H1 (cell line): ENCODE data around the gene RAB31. TPM values are rescaled to one million over a fixed set of nuclear protein-coding genes. Genes with fewer than 3 reads are reported as not detected.

Experiments used
- CTCF ChIA-PET: fragments of 300-600 bp; sonication (Branson Sonifier 250); formaldehyde crosslinking; loops from one replicate; lab custom pipeline; 2021; ENCODE audit not compliant: partially characterized antibody; lab: Charles Lee
- POLR2A ChIA-PET: fragments of 300-600 bp; sonication (Branson Sonifier 250); formaldehyde crosslinking; loops from one replicate; lab custom pipeline; 2021; ENCODE audit warnings: inconsistent platforms; ENCODE audit not compliant: partially characterized antibody; lab: Charles Lee
- DNase-seq, 2 experiments: peaks; one replicate each; pipeline versions ENCODE4 v3.0.0 to v3.0.0-alpha.2; 2010 to 2022; ENCODE audit warnings: low spot score in 2 of 2, low read depth in 1 of 2, mixed read lengths in 1 of 2
- FAIRE-seq: peaks from 2 replicates; lab custom pipeline; 2011; peaks lifted over from hg19 to GRCh38; lab: Jason Lieb, UNC
- H2AFZ ChIP-seq: 2 replicates; pipeline ENCODE4 v1.8.1; 2012; ENCODE audit warnings: low read length, inconsistent platforms
- H2AK5ac ChIP-seq: 2 replicates; pipeline ENCODE4 v1.6.1; 2013; ENCODE audit warnings: low read depth, low read length
- H2BK120ac ChIP-seq: replicated peaks from 2 replicates; pipeline ENCODE3; 2013; ENCODE audit warnings: low read depth, low read length, inconsistent platforms
- H2BK12ac ChIP-seq: 2 replicates; pipeline ENCODE4 v1.6.1; 2013; ENCODE audit warnings: low read depth, low read length
- H2BK15ac ChIP-seq: 2 replicates; pipeline ENCODE4 v1.6.1; 2013; ENCODE audit warnings: low read length
- H2BK20ac ChIP-seq: 2 replicates; pipeline ENCODE4 v1.6.1; 2013; ENCODE audit warnings: low read length
- H2BK5ac ChIP-seq: 2 replicates; pipeline ENCODE4 v1.6.1; 2013; ENCODE audit warnings: low read depth, low read length
- H3K14ac ChIP-seq: 2 replicates; pipeline ENCODE4 v1.6.1; 2013; ENCODE audit warnings: inconsistent platforms; ENCODE audit not compliant: insufficient read length
- H3K18ac ChIP-seq: 2 replicates; pipeline ENCODE4 v1.6.1; 2013; ENCODE audit warnings: low read length; ENCODE audit errors: extremely low read depth
- H3K23ac ChIP-seq: 2 replicates; pipeline ENCODE4 v1.6.1; 2013; ENCODE audit warnings: inconsistent platforms; ENCODE audit not compliant: insufficient read length
- H3K23me2 ChIP-seq: 2 replicates; pipeline ENCODE4 v1.6.1; 2013; ENCODE audit warnings: low read depth, low read length
- H3K27ac ChIP-seq: 2 replicates; pipeline ENCODE4 v1.6.1; 2011; ENCODE audit warnings: low read depth, low read length, inconsistent platforms
- H3K27me3 ChIP-seq, 4 experiments: replicated peaks in 1 of 4; 1 replicate in 1 of 4; 2 replicates in 3 of 4; pipeline versions ENCODE4 v1.6.1 to v1.8.1; 2011 to 2013; ENCODE audit warnings: low read length in 3 of 4, mild to moderate bottlenecking in 3 of 4, inconsistent platforms in 2 of 4, mixed read lengths in 2 of 4, moderate library complexity in 1 of 4; ENCODE audit not compliant: control insufficient read depth in 3 of 4, insufficient read depth in 3 of 4; ENCODE audit errors: extremely low read depth in 1 of 4
- H3K36me3 ChIP-seq, 4 experiments: 2 replicates each; pipeline versions ENCODE4 v1.6.1 to v1.8.1; 2011 to 2013; ENCODE audit warnings: mild to moderate bottlenecking in 4 of 4, low read length in 3 of 4, moderate library complexity in 2 of 4, control low read depth in 1 of 4, inconsistent platforms in 1 of 4; ENCODE audit not compliant: insufficient read depth in 4 of 4, control insufficient read depth in 2 of 4
- H3K4ac ChIP-seq: replicated peaks from 2 replicates; pipeline ENCODE3; 2013; ENCODE audit warnings: low read length, low read depth, mixed read lengths, inconsistent platforms; ENCODE audit not compliant: insufficient read length
- H3K4me1 ChIP-seq, 4 experiments: replicated peaks in 1 of 4; 1 replicate in 1 of 4; 2 replicates in 3 of 4; pipeline versions ENCODE4 v1.6.1 to v1.8.1; 2011 to 2013; ENCODE audit warnings: low read length in 3 of 4, inconsistent platforms in 2 of 4, mixed read lengths in 1 of 4; ENCODE audit not compliant: insufficient read depth in 4 of 4, control insufficient read depth in 3 of 4
- H3K4me2 ChIP-seq, 2 experiments: 2 replicates each; pipeline versions ENCODE4 v1.6.1 to v1.8.1; 2011 to 2013; ENCODE audit warnings: low read depth in 2 of 2, low read length in 2 of 2, control low read depth in 1 of 2, inconsistent platforms in 1 of 2, mild to moderate bottlenecking in 1 of 2; ENCODE audit not compliant: insufficient read depth in 1 of 2
- H3K4me3 ChIP-seq, 4 experiments: fragments of 200-600, 300-600 bp in 1 of 4; sonication (generic), shearing (Covaris generic), sonication (Bioruptor Twin) in 1 of 4; 2 replicates each; pipeline versions ENCODE4 v1.5.1 to v1.8.1; 2011 to 2016; ENCODE audit warnings: low read length in 4 of 4, low read depth in 3 of 4, control low read depth in 2 of 4, inconsistent platforms in 2 of 4, mild to moderate bottlenecking in 2 of 4, mixed read lengths in 1 of 4, moderate library complexity in 1 of 4; ENCODE audit not compliant: insufficient read depth in 2 of 4; ENCODE audit errors: extremely low read depth in 1 of 4
- H3K56ac ChIP-seq: replicated peaks from 2 replicates; pipeline ENCODE3; 2013; ENCODE audit warnings: low read depth, mild to moderate bottlenecking, mixed read lengths, low read length, inconsistent platforms; ENCODE audit not compliant: insufficient read length
- H3K79me1 ChIP-seq: 2 replicates; pipeline ENCODE4 v1.6.1; 2013; ENCODE audit warnings: low read depth, low read length, control low read depth
- H3K79me2 ChIP-seq, 2 experiments: 2 replicates each; pipeline versions ENCODE4 v1.6.1 to v1.8.1; 2012 to 2013; ENCODE audit warnings: low read length in 2 of 2, mild to moderate bottlenecking in 2 of 2, inconsistent platforms in 1 of 2; ENCODE audit not compliant: insufficient read depth in 2 of 2, control insufficient read depth in 1 of 2
- H3K9ac ChIP-seq, 4 experiments: replicated peaks in 1 of 4; 1 replicate in 1 of 4; 2 replicates in 3 of 4; pipeline versions ENCODE4 v1.6.1 to v1.8.1; 2011 to 2013; ENCODE audit warnings: low read depth in 3 of 4, low read length in 3 of 4, control low read depth in 2 of 4, mild to moderate bottlenecking in 2 of 4, moderate library complexity in 2 of 4, inconsistent platforms in 1 of 4; ENCODE audit errors: extremely low read depth in 1 of 4
- H3K9me3 ChIP-seq, 2 experiments: 2 replicates each; pipeline versions ENCODE4 v1.6.1 to v1.8.1; 2012 to 2013; ENCODE audit warnings: mild to moderate bottlenecking in 2 of 2, moderate library complexity in 2 of 2, control low read depth in 1 of 2, inconsistent platforms in 1 of 2, low read depth in 1 of 2, low read length in 1 of 2, mixed read lengths in 1 of 2; ENCODE audit not compliant: insufficient read depth in 2 of 2
- H4K20me1 ChIP-seq, 2 experiments: replicated peaks in 1 of 2; 2 replicates each; pipeline versions ENCODE3 to v1.8.1; 2011 to 2013; ENCODE audit warnings: inconsistent platforms in 2 of 2, low read length in 2 of 2, mild to moderate bottlenecking in 1 of 2; ENCODE audit not compliant: insufficient read depth in 2 of 2, control insufficient read depth in 1 of 2
- H4K5ac ChIP-seq: 2 replicates; pipeline ENCODE4 v1.6.1; 2013; ENCODE audit warnings: low read length, low read depth, mixed read lengths, inconsistent platforms; ENCODE audit not compliant: insufficient read length
- H4K8ac ChIP-seq: 2 replicates; pipeline ENCODE4 v1.8.0; 2013; ENCODE audit warnings: mild to moderate bottlenecking, moderate library complexity, low read length, inconsistent platforms; ENCODE audit not compliant: insufficient read depth; ENCODE audit errors: extremely low read depth
- H4K91ac ChIP-seq: replicated peaks from 2 replicates; pipeline ENCODE3; 2013; ENCODE audit warnings: low read length, mixed read lengths, inconsistent platforms; ENCODE audit not compliant: insufficient read length
- CBX8 ChIP-seq: fragments of 300-800, 300-1000 bp; sonication (generic); IDR thresholded peaks from 2 replicates; pipeline ENCODE4 v1.7.1; 2016; ENCODE audit warnings: low read depth, low read length, borderline replicate concordance
- JUN ChIP-seq: IDR thresholded peaks from 2 replicates; pipeline ENCODE4 v1.6.1; 2011; ENCODE audit warnings: low read depth, mild to moderate bottlenecking, improper control_type of control experiment, low read length
- POU5F1 ChIP-seq: IDR thresholded peaks from 2 replicates; pipeline ENCODE4 v1.6.1; 2011; ENCODE audit warnings: low read depth, mild to moderate bottlenecking, low read length, moderate library complexity
- RNF2 ChIP-seq: fragments of 200-900, 300-1000 bp; sonication (generic); IDR thresholded peaks from 2 replicates; pipeline ENCODE4 v1.7.1; 2016; ENCODE audit warnings: borderline replicate concordance, low read depth, mild to moderate bottlenecking, antibody characterized with exemption, low read length; ENCODE audit not compliant: poor library complexity, severe bottlenecking; ENCODE audit errors: missing control alignments
- WGBS, 2 experiments: shearing (Covaris generic) in 1 of 2; methylation state at CpG; one replicate each; pipeline versions ENCODE4 v1.1.6 to v1.1.7; 2013 to 2015; ENCODE audit warnings: low lambda C conversion rate in 2 of 2, mixed read lengths in 2 of 2, inconsistent platforms in 1 of 2, low coverage in 1 of 2, missing lambda C conversion rate in 1 of 2; ENCODE audit not compliant: insufficient replicate concordance in 2 of 2, insufficient coverage in 1 of 2, insufficient read length in 1 of 2; ENCODE audit errors: extremely low coverage in 1 of 2, missing lambda C conversion rate in 1 of 2; 5-methylcytosine and 5-hydroxymethylcytosine counted together
- polyA plus RNA-seq, 7 experiments: library from polyadenylated mRNA; depleted of rRNA in 3 of 7; stranded (reverse) in 5 of 7; unstranded in 2 of 7; fragments of >200 nt in 5 of 7; fragments of 200-250 nt in 2 of 7; gene quantifications; 1 replicate in 5 of 7; 2 replicates in 1 of 7; 4 replicates in 1 of 7; pipeline versions ENCODE4 v1.2.1 to v1.2.3, GENCODE V29; 2011 to 2013; ENCODE audit warnings: missing spikeins in 2 of 7, mixed read lengths in 2 of 7
- total RNA-seq: library from RNA; stranded (reverse); fragmentation: NEBNext Ultra II Directional; extraction: Animal tissue kit (Norgen Biotek cat#: 25700); gene quantifications from 2 replicates; pipeline ENCODE4 v1.2.1, GENCODE V29; 2021

The RAB31 gene
- total and polyA plus RNA-seq, 2 of the 8 experiments (the other 6 are each of a cell fraction or from before 2014, with no cell fraction given) = 15.2 to 40.9 TPM

DNA sequence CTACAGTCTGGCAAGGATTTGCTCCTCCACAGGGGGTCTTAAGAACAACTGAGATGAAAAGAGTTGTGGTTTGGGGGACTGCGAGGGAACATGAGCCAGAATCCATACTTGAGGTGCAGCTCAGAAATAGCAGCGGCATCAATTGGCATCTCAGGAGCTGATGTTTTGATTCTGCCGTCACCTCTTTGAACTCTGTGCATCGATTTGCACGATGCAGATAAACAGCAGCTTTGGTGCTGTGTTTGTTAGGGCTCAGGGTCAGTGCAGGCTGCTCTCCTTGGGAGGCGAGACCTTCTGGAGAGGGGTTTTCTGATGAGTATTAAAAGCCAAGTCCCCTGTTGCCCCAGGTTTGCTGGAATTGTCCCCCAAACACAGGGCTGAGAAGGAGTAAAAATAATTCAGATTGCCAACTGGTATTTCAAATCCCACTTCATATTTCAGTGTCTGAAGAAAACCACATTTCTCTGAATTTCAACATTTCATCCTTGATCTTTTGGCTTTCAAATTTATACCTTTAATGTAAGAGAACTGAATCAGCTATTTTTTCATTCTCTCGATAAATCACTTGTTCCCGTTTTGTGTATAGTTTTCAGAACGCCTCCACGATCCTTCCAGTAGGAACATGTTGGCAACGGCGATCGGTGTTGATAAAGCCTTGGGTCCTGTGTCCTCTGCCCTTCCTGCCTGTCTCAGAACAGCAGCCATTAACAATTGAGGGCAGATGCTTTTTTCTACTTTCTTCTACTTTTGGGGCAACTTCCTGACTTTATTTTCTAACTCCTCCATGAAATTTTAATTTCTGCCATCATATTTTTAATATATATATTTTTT, 65.0 kb downstream of the RAB31 start:
- Histone ChIP-seq H3K23ac (no peak overlapping the region), H3K18ac (no peak overlapping the region), H3K79me2 (no peaks in the 10 kb centered on the region), H3K79me1 (no peaks in the 10 kb centered on the region), H4K20me1 (no peaks in the 10 kb centered on the region), H4K8ac (no peak overlapping the region), H3K56ac (no peak overlapping the region), H3K4ac (no peak overlapping the region), H3K9me3 (no peaks in the 10 kb centered on the region), H4K91ac (no peak overlapping the region), H2AK5ac (no peak overlapping the region), H2BK5ac (no peak overlapping the region), H2BK15ac (no peak overlapping the region), H2AFZ (no peak overlapping the region), H3K23me2 (no peaks in the 10 kb centered on the region), H4K5ac (no peak overlapping the region), H2BK20ac (no peak overlapping the region), H3K36me3 (no peaks in the 10 kb centered on the region)
- DNase-seq (peak in 1 of 2 experiments; percentile 16), FAIRE-seq (no peak)
- WGBS, 2 experiments = 91% methylated on average over 13 of the region's 13 CpGs; no CpG with 5 or more reads in 1 of the 2 experiments
- TF ChIP-seq CBX8 = no peak
- no peak for TF ChIP-seq JUN
- TF ChIP-seq RNF2 = no peak
- no peak for TF ChIP-seq POU5F1
- TF ChIP-seq, all 59 proteins: peak for 0
- no peak overlapping the region for H3K14ac ChIP-seq
- no peak overlapping the region for H3K4me2 ChIP-seq
- ChIA-PET CTCF (interaction anchor here (0.9 to 2.3 kb wide), 7 partner anchors 8 to 219 kb away, joined by 3 to 8 read pairs (median 4); no protein-coding TSS in a partner anchor), POLR2A (no interaction called here)
- H2BK120ac ChIP-seq = no peak overlapping the region
- no peaks in the 10 kb centered on the region for H3K27me3 ChIP-seq
- H2BK12ac ChIP-seq = no peak overlapping the region
- peaks cover 2 to 9% (median 3%) of the 10 kb centered on the region in 4 experiments for H3K4me1 ChIP-seq
- H3K27ac ChIP-seq = no peak overlapping the region
- H3K4me3 ChIP-seq = no peak overlapping the region
- no peak overlapping the region for H3K9ac ChIP-seq
